AG20443 (cell line): ENCODE measurements around the gene CHST6.
"Not testable (repeated sequence)": the region's sequence is repeated elsewhere in the genome, so short reads cannot be mapped to it uniquely, and the experiment has no call there.

Experiments used
- DNase-seq: peaks from one replicate; pipeline ENCODE4 v3.0.0; 2012; ENCODE audit warnings: low spot score, mixed read lengths

CHST6 gene

DNA sequence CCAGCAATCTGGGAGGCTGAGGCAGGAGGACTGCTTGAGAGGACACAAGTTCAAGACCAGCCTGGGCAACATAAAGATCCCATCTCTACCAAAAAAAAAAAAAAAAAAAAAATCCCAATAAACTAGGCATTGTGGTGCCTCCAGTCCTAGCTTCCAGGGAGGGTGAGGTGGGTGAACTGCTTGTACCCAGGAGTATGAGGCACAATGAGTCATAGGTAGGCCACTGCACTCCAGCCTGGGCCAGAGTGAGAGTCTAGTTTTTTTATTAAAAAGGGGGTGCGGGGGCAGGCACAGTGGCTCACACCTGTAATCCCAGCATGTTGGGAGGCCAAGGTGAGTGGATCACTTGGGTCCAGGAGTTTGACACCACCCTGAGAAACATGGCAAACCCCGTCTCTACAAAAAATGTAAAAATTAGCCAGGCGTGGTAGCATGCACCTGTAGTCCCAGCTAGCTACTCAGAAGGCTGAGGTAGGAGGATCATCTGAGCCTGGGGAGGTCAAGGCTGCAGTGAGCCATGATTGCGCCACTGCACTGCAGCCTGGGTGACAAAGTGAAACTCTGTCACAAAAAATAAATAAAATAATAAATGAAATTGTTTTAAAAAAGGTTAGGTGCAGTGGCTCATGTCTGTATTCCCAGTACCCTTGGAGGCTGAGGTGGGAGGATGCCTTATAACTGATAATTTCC is 7.8 kb upstream of the CHST6 start:
- DNase-seq, result no peak

DNA sequence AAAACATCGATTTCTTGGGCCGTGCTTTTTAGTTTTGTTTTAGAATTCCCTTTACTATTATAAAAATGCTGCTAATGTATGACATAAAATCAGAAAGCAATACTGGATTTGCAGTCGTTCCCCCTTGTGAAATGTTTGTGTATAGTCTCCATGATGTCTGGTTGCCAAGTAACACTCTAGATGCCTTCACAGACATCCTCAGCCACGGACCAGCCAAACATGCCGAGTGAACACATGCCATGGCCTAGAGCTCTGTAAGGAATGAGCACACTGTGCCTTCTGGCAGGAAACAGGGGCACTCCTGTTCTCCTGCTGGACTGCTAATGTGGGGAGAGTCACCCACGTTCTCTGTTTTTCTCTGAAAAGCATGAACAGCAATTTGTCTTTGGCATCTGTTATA is 6.6 kb upstream of the CHST6 start:
- DNase-seq, result peak; percentile 47

DNA sequence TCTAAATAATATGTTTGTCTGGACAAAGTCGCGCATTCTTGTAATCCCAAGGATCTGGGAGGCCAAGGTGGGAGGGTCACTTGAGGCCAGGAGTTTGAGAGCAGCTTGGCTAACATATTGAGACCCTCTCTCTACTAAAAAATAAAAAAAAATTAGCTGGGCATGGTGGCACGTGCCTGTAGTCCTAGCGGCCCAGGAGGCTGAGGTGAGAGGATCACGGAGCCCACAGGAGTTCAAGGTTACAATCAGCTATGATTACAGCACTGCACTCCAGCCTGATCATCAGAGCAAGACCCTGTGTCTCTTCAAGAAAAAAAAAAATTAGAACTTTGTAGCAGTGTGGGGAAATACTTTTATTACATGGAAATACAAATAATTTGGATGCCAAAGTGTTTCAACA is 6.1 kb upstream of the CHST6 start:
- DNase-seq, result no peak

DNA sequence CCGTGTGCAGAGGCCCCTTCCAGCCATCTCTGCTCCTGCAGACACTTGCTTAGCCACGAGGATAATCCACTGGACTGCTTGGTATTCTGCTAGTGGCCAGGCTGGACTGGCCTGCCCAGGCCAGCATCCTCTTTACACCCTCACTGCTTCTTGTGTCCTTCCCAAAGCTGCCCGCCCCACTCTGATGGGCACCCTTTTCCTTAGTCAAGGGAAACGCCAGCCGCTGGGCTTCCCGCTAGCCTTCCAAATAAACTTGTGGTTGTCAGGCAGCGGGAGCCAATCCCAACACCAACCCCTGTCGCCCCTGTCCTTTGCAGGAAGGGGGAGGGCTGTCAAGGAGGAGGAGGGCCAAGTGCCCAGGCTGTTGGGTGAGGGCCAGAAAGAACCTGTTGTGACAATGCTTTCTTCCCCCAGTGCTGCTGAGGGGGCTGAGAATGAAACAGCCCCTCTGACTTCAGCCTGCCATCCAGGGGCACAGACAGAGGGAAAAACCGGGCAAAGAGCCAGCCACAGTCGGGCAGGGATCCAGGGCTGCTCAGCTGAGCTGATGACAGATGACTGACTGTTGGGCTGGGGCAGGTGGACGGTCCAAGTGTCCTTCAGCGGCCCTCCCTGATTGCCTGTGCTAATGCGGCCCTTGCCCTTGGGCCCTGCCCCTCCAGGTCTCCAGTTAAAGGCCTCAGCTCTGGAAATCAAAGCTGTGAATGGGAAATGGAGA is 3.5 kb upstream of the CHST6 start:
- not testable (repeated sequence) for DNase-seq

DNA sequence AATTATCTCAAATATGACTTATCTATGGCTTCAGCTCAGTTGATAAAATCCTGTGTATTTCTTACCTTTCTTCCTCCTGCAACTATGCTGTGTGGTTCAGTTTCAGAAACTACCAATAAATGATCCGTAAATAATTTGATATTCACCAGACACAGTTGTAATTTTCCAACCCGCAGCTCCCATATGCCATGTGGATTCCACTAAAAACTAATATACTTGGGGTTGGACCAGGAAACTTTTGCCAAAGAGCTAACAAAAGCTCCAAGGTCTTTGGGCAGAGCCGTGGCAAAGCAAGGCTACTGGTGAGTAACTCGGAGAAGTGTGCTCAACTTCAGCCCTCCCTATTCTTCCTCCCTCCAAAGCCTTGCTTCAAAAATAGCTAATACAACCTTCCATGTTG is 2.3 kb upstream of the CHST6 start:
- DNase-seq, result peak; percentile 12

DNA sequence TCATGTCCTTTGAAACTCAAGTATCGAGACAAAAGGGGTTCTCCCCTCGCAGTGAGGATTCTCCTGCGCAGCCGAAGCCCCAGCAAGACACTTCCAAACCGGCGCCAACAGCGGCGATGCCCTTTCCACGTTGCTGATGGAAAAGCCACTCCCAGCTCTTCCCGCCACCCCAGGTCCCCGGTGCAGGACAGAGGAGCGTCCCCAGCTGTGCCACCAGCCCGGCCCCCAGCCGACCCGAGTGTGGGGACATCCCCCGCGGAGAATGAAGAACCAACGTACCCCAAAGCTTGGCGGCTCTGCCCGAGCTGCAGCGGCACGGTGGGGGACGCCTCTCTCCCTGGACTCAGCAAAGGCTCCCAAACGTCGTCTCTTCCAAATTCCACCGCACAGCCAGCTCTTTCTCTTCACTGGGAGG is 573 bp downstream of the CHST6 start:
- no peak for DNase-seq

DNA sequence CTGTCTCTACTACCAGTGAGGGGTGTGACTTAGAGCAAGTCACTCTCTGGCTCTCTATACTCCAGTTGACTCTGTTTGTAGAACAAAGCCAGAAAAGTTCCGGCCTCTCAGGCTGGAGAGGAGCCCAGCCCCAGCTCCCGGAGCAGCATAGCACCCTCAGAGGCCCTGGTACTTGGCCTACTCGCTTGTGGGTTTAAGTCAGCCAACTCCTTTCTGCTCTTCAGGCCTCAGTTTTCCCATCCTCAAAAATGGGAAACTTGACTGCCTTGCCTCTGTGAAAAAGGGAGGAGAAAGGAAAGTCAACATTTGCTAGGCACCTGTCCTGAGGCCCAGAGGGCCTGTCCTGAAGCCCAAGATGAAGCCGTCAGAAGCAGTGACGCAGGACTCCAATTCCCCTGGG is 1.1 kb downstream of the CHST6 start:
- DNase-seq, result no peak

DNA sequence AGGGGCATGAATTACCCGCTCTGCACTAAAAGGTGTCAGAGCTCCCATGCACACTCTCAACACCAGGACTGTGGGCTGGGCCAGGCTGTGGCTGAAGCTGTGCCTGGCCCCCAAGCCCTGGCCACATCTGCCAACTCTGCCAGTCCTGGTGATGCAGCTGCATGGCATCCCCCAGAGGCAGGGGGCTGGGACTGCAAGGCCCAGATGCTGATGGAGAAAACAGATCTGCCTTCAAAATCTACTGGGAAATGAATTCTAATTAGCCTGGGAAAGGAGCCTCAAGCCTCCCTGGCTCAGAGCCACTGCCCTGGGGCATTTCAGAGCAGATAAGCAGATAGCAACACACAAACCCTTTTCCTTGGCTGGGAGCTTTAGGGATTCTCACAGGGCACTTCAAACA is 3.4 kb downstream of the CHST6 start:
- DNase-seq, result no peak

DNA sequence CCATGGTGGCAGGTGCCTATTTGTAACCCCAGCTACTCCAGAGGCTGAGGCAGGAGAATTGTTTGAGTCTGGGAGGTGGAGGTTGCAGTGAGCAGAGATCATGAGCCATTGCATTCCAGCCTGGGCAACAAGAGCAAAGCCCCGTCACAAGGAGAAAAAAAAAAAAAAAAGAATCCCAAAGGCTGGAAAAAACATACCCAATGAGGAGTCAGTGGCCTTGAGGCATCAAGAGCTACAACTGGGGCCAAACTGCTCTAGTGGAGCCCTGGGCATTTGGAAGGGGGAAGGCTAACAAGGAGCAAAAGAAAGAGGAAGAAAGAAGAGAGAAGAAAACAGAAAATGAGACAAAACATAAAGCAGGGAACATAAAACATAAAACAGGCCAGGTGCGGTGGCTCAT is 6.9 kb downstream of the CHST6 start:
- no peak for DNase-seq

DNA sequence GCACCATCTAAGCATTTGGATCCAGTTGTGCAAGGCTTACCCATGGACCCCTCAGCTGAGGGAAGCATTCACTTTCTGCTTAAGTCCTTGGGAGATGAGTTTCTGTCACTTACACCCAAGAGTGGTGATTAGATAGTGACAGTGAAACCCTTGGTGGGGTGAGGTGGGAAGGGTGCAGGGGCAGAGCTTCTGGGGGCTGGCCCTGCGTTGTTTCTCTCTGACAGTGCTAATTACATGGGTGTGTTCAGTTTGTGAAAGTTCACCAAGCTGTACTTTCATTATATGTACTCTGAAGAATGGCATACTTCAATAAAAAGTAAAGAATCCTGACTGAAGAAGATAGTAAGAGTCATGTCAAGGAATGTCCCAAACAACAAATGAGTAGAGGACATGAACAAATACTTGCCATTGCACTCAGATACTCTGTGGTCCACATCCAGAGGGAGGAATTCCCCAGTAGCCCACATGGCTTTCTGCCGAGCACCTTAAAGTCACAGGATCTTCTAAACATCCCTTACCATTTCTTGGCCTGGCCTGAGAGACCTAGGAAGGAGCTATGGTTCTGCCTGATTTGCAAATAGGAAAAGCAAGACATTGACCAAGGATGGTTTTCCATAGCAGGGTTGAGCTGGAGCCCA is 8.4 kb downstream of the CHST6 start:
- no peak for DNase-seq

DNA sequence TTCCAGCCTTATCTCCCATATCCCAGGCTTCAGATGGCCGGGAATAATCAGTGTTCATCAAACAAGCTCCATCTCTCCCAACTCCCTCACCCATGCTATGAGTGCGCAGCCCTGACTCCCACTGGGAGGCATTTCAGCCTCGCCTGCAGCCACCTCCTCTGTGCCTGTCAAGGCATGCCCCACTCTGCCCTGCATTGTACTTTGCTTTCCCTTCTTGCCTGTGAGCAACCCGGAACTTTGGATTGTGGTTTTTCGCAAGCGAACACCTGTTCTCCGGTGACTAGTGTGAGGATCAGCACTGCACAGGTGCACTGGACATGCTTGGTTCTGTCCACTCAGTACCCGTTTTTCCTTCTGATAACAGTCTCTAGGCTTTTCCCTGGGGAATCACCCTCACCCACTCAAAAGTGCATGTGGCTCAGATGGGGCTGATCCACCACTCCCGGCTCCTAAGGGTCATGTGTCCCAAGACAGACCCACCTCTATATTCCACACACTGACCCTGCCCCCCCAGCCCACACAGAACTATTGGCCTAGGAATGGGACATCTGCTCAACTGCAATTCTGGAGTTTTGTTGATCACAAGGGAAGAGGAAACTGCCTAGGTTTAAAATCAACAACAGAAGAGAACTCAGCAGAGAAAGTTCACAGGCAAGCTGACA is 9.1 kb downstream of the CHST6 start:
- DNase-seq, result no peak

DNA sequence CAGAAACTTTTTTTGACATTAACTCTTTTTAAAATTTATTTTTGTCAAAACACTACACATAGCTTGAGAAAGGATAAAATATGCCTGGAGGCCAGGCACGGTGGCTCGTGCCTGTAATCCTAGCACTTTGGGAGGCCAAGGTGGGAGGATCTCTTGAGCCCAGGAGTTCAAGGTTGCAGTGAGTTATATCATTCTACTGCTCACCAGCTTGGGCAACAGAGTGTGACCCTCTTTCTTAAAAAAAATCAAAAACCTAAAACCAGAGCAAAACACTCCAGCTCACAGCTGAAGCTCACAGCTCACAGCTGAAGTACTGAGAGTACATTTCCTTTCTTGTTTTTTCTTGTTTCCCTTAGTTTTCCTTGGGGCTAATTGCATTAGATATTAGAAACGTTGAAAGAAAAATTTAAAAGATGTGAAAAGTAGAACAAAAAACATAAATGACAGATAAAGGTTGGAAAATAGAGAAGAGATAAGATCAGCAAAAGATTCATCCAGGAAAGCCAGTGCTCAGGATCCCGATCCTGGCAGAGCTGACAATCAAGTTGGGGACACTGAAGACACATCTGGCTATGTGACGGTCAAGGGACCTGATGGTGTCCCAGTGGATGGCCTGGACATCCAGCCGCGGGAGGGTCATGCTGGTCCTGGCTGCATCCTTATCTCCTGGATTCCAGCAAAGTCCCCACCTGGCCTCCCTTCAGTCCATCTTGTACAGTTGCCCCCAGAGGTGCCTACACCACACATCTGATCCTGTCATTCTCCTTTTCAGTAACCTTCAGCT is 9.8 kb downstream of the CHST6 start:
- no peak for DNase-seq

DNA sequence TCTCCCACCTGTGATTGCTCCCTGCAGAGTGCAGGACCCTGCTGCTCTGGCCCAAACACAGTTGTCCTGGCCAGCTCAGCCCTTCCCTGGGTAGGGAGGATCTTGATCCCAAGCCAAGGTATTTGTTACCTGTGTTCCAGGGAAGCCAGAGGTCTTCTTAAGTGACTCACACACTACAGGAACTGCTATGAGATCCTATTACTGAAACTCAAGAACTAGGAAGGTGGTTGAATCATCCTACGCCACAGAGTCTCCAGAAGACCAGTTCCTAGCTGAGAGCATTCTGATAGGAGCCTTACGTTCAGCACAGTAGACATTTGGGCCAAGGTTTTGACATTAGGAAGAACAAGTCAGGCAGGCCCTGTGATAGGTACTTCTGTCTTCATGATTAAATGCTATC is 12.0 kb downstream of the CHST6 start:
- no peak for DNase-seq

DNA sequence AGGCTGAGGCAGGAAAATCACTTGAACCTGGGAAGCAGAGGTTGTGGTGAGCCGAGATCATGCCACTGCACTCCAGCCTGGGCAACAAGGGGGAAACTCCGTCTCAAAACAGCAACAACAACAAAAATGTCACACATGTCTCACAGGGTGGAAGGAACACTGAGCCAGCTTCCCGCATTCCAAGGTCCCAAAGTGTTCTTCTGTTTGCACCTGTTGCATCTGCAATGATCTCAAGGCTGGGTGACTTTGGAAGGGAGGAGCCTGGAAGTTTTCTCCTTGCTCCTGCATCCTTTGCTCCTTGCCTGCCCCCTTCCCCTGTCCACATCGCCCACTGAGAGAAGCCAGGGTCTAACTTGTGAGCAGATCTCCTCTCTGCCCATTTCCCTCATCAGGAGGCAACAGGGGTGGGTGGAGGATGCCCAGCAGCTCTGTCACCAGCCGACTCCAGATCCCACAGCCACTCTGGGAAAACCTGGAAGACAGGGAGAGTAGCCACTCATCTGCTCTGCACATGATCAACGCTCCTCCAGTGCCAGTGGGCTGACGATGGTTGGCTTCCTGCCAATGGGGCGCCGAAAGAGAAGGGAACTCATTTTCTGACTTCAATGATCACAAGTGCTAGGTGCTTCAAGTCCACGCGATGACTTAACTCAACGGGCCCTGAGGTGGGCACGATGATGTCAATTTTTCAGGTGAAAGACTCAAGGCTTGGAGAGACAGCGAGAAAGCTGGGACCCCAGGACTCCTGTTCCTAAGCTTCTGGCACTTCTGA is 12.6 kb downstream of the CHST6 start:
- no peak for DNase-seq

DNA sequence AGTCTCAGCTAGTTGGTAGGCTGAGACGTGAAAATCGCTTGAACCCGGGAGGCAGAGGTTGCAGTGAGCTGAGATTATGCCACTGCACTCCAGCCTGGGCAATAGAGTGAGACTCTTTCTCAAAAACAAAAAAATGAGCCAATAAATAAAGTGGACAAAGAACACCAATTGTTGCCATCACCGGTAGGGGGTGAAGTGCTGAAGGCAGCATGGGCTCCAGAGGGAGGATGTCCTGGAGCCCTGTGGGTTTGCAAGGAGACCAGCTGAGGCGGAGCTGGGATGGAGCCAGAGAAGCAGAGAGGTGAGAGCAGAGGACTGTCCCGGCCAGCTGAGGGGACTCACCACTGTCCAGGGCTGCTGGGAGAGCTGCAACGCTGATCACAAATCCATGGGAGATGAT is 13.8 kb downstream of the CHST6 start:
- no peak for DNase-seq

DNA sequence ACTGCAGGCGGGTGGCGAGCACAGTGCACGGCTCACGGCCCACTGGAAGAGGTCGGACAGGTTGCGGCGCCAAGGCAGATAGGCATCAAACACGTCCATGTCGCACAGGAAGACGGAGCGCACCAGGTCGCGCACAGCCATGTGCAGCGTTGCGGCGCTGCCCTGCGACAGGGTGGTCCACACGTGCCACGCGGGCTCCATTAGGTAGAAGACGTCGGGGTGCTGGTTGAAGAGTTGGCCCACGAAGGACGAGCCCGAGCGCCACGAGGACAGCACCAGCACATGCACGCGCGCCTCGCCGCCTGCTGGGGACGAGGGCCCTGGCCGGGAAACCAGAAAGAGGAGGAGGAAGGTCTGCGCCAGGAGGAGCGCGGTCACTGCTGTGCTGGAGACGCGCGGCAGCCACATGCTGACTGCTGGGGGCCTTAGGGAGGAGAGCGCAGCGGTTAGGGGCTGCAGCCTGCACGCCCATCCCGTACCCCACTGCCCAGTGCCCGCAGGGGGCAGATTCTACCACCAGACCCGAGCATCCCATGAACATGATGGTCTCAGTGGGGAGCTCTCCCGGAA is 15.7 kb downstream of the CHST6 start:
- no peak for DNase-seq

DNA sequence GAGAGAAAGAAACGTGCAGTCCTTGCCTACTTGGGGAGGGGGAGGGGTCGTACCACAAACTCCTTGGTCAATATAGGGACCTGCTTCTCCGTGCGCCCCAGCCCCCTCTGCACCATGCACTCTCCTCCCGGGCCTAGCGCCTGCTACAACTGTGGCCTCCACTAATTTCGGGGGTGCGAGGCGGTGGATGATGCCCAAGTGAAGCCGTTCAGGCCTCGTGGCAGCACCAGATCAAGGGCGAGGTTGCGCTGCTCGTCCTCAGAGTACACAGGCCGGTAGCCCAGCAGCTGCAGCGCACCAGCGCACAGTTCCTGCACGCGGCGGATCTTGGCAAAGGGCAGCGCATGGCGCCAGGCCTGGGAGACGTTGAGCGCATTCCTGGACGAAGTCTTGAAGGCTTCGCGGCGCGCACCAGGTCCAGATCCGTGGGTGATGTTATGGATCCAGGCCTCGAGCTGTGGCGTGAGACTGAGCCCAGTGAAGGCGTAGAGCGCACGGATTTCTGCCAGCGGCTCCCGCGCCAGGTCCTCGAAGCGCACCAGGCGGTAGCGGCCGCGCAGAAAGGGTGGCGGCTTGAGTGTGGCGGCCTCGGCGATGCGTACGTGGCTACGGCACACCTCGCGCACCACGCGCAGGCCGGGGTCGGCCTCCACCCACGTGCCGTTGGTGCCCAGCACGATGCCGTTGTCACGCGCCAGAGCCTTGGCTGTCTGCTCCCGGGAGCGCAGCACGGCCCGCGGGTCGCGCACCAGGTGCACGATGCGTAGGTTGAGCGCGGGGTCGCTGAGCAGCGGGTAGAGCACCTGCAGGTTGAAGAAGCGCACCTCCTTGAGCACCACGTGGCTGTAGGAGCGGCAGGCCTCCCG is 16.5 kb downstream of the CHST6 start:
- DNase-seq, result no peak

DNA sequence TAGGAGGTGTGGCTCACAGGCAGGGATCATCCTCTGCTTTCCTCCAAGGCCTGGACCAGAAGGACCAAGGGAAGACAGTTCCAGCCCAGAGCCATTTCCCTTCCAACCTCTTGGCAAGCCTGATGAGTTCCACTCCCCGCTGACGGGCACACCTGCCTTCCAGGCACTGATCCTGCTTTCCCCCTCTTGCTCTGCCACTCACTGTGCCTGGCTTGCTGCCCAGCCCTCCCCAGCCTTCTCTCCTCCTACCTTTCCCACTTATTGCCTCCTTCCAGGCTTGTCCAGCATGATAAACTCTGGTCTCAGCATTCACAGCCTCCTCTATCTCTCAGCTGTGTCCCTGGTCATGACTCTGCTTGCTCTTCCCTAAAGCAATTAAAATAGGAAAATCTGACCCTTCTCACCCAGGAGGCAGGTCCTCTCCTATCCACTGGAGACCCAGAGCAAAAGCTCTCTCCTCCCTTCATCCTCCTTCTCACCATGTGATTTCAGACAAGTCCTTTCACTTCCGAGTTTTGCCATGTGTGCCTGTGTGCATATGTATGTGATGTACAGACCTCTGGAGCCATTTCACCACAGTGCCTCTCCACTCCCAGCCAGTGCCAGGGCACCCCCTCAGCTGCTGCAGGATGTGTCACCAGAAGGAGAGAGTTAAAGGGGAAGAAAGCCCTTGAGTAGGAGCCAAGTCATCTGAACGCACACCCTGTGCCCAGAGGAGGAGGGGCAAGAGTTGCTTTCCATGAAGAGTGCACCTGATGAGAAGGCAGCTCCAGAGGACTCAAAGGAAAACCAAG is 17.4 kb downstream of the CHST6 start:
- no peak for DNase-seq

DNA sequence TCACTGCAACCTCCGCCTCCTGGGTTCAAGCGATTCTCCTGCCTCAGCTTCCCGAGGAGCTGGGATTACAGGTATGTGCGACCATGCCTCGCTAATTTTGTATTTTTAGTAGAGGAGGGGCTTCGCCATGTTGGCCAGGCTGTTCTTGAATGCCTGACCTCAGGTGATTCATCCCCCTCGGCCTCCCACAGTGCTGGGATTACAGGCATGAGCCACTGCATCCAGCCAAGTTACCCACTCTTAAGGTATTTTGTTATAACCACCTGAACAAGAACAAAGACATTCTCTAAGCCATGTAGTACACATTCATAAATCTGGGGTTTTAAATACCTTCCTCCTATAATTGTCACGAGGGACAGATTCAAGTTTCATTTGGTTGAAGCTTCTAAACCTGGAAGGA is 18.4 kb downstream of the CHST6 start:
- DNase-seq, result no peak
